ENCODE results near the gene PROSER3. TPM values are rescaled to one million over a fixed set of nuclear protein-coding genes. Genes with fewer than 3 reads are reported as not detected.
A peak's percentile ranks its signal among the peaks of the same experiment; 100 is the strongest.

Gene PROSER3
- total RNA-seq, 1 donor from 2014 or later: 13.8 TPM

DNA sequence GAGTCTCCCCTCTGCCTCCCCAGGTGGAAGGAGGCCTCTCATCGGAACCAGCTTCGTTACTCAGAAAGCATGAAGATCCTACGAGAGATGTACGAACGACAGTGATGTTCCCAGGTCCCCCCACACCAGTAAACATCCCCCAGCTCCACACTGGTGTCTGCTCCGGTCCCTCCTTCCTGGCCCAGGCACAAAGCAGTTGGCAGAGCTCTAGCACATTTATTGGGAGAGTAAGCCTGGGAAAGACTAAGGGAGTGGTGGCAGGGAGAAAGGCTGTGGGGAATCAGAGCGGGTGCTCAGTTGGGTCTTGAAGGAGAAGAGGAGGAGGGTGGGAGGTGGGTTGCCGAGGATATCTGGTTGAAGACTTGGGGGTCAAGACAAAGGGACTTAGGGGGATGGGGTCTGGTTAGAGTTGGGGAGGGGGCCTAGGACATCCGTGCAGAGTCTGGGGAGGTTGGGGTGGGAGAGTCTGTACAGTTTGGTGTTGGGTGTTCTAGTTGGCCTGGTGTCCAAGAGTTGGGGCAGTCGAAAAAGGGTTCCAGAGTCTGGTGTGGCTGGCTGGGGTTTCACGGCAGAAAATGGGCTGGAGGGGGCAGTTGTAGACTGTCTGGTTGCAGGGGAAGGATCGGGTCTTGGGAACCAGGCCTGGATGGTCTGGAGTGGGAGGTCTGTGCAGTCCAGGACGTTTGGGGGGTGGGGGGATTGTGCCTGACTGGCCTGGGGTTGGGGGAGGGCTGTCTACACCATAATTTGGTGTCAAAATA lies 3.4 kb upstream of the PROSER3 start:
- peak in 1 of 2 donors; percentile 8 for TF ChIP-seq POLR2AphosphoS5 (IDR thresholded peaks at IDR 0.05; ENCODE audit: insufficient read depth in 1 of 2, low read depth in 1 of 2)
- no peak for TF ChIP-seq CTCF (IDR thresholded peaks at IDR 0.05)
- intact Hi-C loops (cut with DNase I): no loop called here
- H3K27me3 ChIP-seq: no peaks in the 10 kb centered on the region
- H3K4me3 ChIP-seq: peak overlapping the region; percentile 61 to 88
- peak overlapping the region; percentile 97 for H3K27ac ChIP-seq
- no peaks in the 10 kb centered on the region for H3K9me3 ChIP-seq
- peaks cover 51% of the 10 kb centered on the region for H3K4me1 ChIP-seq
- peaks cover 0 to 26% of the 10 kb centered on the region in 2 donors for H3K36me3 ChIP-seq
- no peak for DNase-seq (ENCODE audit: extremely low spot score in 2 of 2)

DNA sequence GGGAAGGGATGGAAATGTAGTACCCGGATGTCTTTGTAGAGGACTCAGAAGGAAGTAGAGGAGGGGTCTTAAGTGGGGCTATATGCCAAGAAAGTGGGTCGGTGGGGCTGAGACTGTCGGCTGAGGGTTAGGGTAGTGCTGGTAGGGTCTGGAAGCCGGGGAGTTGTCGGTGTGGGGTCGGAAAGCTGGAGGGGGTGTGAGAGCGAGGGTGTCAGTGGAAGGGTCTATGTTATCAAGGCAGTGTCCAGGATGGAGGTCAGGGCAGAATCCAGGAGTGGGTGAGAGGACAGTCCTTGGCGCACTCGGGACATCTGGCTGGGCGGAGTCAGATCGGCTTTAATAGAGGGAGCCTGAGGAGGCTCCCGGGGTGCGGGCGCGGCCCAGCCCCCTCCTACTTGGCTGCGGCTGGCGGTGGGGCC lies 2.8 kb upstream of the PROSER3 start:
- intact Hi-C loops (cut with DNase I): no loop called here
- Histone ChIP-seq H3K4me3 (peak overlapping the region; percentile 61 to 88), H3K36me3 (peaks cover 0 to 26% of the 10 kb centered on the region in 2 donors), H3K27me3 (no peaks in the 10 kb centered on the region), H3K9me3 (no peaks in the 10 kb centered on the region), H3K27ac (peak overlapping the region; percentile 97), H3K4me1 (peaks cover 45% of the 10 kb centered on the region)
- TF ChIP-seq POLR2A (IDR thresholded peaks at IDR 0.05) (no peak), POLR2AphosphoS5 (IDR thresholded peaks at IDR 0.05; ENCODE audit: insufficient read depth in 1 of 2, low read depth in 1 of 2) (peak in 1 of 2 donors; percentile 73), CTCF (IDR thresholded peaks at IDR 0.05) (no peak)
- peak in 1 of 2 donors; percentile 95 for DNase-seq (ENCODE audit: extremely low spot score in 2 of 2)

DNA sequence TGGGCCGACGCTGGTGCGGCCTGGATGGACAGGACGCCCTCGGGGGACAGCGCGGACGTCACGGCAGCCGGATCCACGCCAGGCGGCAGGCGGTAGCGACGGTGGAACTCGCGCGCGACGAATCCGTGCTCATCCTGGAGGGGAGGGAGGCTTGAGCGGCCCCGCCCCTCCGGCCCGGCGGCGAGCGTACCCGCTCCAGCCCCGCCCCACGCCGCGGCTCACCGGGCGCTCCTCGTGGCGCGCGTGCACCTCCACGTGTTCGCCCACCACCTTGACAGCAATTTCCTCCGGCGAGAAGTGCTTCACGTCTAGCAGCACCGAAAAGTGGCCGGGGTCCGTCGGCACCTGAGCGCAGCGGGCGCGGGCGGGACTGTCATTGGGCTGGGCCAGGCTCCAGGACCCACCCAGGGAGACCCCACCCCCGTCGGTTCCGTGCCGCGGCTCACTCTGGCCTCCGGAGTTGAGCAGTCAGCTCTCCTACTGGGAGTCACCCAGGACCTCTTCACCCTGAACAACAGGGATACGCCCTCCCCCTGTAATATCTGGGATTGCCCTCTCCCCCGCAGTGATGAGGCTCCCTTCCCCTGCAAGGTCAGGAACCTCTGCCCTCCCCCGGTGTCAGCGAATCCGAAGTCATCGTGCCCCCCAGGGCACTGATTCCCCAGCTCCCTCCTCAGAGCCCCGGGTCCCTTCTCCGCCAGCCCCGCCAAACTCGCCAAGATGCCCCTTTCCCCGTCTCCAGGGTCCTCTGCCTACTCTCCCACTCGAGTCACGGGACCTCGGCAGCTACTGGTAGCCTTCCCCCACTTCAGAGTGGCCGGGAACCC lies 2.2 kb upstream of the PROSER3 start:
- intact Hi-C loops (cut with DNase I): no loop called here
- Histone ChIP-seq H3K27me3 (no peaks in the 10 kb centered on the region), H3K9me3 (no peaks in the 10 kb centered on the region), H3K4me3 (peak overlapping the region; percentile 61 to 88), H3K27ac (peak overlapping the region; percentile 97), H3K36me3 (peaks cover 0 to 27% of the 10 kb centered on the region in 2 donors), H3K4me1 (peaks cover 42% of the 10 kb centered on the region)
- peak in 1 of 2 donors; percentile 95 for DNase-seq (ENCODE audit: extremely low spot score in 2 of 2)
- TF ChIP-seq POLR2A (IDR thresholded peaks at IDR 0.05): no peak
- TF ChIP-seq POLR2AphosphoS5 (IDR thresholded peaks at IDR 0.05; ENCODE audit: insufficient read depth in 1 of 2, low read depth in 1 of 2): peak in 1 of 2 donors; percentile 83

- H3K4me3 ChIP-seq: peak within 1 kb of the TSS; percentile 61 to 88
- peaks cover 42% of the 10 kb centered on the region for H3K4me1 ChIP-seq
- intact Hi-C loops (cut with DNase I): no loop called here
- TF ChIP-seq POLR2A (IDR thresholded peaks at IDR 0.05): peak in 1 of 2 donors; percentile 50
- peak in 1 of 2 donors; percentile 92 for TF ChIP-seq POLR2AphosphoS5 (IDR thresholded peaks at IDR 0.05; ENCODE audit: insufficient read depth in 1 of 2, low read depth in 1 of 2)
- TF ChIP-seq CTCF (IDR thresholded peaks at IDR 0.05): no peak
- no peaks in the 10 kb centered on the region for H3K9me3 ChIP-seq
- peak within 1 kb of the TSS; percentile 97 for H3K27ac ChIP-seq
- peak in 1 of 2 donors; percentile 92 for DNase-seq (ENCODE audit: extremely low spot score in 2 of 2)
- peaks cover 0 to 29% of the 10 kb centered on the region in 2 donors for H3K36me3 ChIP-seq
- H3K27me3 ChIP-seq: no peaks in the 10 kb centered on the region
Observed at GRCh38 chr19:35756377-35757230, 1.4 kb upstream of the PROSER3 start, which contains the start of gene HSPB6. Gene HSPB6 (minus strand): TSS chr19:35757029. CDS start chr19:35757008, 21 bp downstream.
